Neural crest cell (in vitro differentiated cells): ENCODE measurements around the gene PIAS1. TPM values are rescaled to one million over a fixed set of nuclear protein-coding genes. Genes with fewer than 3 reads are reported as not detected.

Source experiments
- DNase-seq: peaks from one replicate; pipeline ENCODE4 v3.0.0; 2021; ENCODE audit warnings: low read depth, mixed read lengths, low spot score
- H3K27ac Mint-ChIP-seq: one replicate; pipeline ENCODE4 v1.8.0; 2021; ENCODE audit warnings: mild to moderate bottlenecking, mixed read lengths; ENCODE audit not compliant: unreplicated experiment
- H3K27me3 Mint-ChIP-seq: 2 replicates; pipeline ENCODE4 v1.8.0; 2021; ENCODE audit warnings: low read depth, mild to moderate bottlenecking, mixed read lengths
- H3K36me3 Mint-ChIP-seq: 2 replicates; pipeline ENCODE4 v1.8.0; 2021; ENCODE audit warnings: low read depth, mild to moderate bottlenecking, mixed read lengths
- H3K4me1 Mint-ChIP-seq: 2 replicates; pipeline ENCODE4 v1.8.0; 2021; ENCODE audit warnings: mixed read lengths
- H3K4me3 Mint-ChIP-seq: one replicate; pipeline ENCODE4 v1.8.0; 2021; ENCODE audit warnings: mild to moderate bottlenecking, mixed read lengths
- H3K9me3 Mint-ChIP-seq: 2 replicates; pipeline ENCODE4 v1.8.0; 2021; ENCODE audit warnings: mixed read lengths
- total RNA-seq: library from RNA; stranded (reverse); gene quantifications from 2 replicates; pipeline ENCODE4 v1.2.1, GENCODE V29; 2021
- TF ChIP-seq, protein P1 (sequence below): fragments of 200-600 bp; sonication (generic); conservative IDR thresholded peaks from 2 replicates; pipeline ENCODE4 v1.5.0; 2021; ENCODE audit warnings: antibody characterized with exemption, mild to moderate bottlenecking

PIAS1 gene
- total RNA-seq, 1 donor from 2014 or later: 41.3 TPM

- H3K4me1 Mint-ChIP-seq: no peaks in the 10 kb centered on the region
- TF ChIP-seq, protein P1, sequence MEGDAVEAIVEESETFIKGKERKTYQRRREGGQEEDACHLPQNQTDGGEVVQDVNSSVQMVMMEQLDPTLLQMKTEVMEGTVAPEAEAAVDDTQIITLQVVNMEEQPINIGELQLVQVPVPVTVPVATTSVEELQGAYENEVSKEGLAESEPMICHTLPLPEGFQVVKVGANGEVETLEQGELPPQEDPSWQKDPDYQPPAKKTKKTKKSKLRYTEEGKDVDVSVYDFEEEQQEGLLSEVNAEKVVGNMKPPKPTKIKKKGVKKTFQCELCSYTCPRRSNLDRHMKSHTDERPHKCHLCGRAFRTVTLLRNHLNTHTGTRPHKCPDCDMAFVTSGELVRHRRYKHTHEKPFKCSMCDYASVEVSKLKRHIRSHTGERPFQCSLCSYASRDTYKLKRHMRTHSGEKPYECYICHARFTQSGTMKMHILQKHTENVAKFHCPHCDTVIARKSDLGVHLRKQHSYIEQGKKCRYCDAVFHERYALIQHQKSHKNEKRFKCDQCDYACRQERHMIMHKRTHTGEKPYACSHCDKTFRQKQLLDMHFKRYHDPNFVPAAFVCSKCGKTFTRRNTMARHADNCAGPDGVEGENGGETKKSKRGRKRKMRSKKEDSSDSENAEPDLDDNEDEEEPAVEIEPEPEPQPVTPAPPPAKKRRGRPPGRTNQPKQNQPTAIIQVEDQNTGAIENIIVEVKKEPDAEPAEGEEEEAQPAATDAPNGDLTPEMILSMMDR: no peak
- H3K36me3 Mint-ChIP-seq: peaks cover 16% of the 10 kb centered on the region
- no peak overlapping the region for H3K27ac Mint-ChIP-seq
- H3K27me3 Mint-ChIP-seq: no peaks in the 10 kb centered on the region
- H3K9me3 Mint-ChIP-seq: no peaks in the 10 kb centered on the region
- no peak overlapping the region for H3K4me3 Mint-ChIP-seq
- no peak for DNase-seq
Measured at GRCh38 chr15:68213991-68214837, 160.1 kb downstream of the PIAS1 start.

- no peak overlapping the region for H3K4me3 Mint-ChIP-seq
- H3K9me3 Mint-ChIP-seq: no peaks in the 10 kb centered on the region
- no peak for DNase-seq
- H3K4me1 Mint-ChIP-seq: no peaks in the 10 kb centered on the region
- H3K36me3 Mint-ChIP-seq: peaks cover 17% of the 10 kb centered on the region
- no peak overlapping the region for H3K27ac Mint-ChIP-seq
- TF ChIP-seq, protein P1: no peak
- no peaks in the 10 kb centered on the region for H3K27me3 Mint-ChIP-seq
Measured at GRCh38 chr15:68214838-68215254, 160.7 kb downstream of the PIAS1 start.

GRCh38 chr15:68217341-68217740 is 163.2 kb downstream of the PIAS1 start:
- DNase-seq: no peak
- peaks cover 23% of the 10 kb centered on the region for H3K36me3 Mint-ChIP-seq
- no peaks in the 10 kb centered on the region for H3K27me3 Mint-ChIP-seq
- no peaks in the 10 kb centered on the region for H3K4me1 Mint-ChIP-seq
- TF ChIP-seq, protein P1: no peak
- H3K9me3 Mint-ChIP-seq: no peaks in the 10 kb centered on the region
- no peak overlapping the region for H3K4me3 Mint-ChIP-seq
- H3K27ac Mint-ChIP-seq: no peak overlapping the region

GRCh38 chr15:68218331-68218730 is 164.2 kb downstream of the PIAS1 start:
- H3K9me3 Mint-ChIP-seq: no peaks in the 10 kb centered on the region
- no peak overlapping the region for H3K27ac Mint-ChIP-seq
- no peak for DNase-seq
- H3K27me3 Mint-ChIP-seq: no peaks in the 10 kb centered on the region
- H3K4me1 Mint-ChIP-seq: peaks cover 5% of the 10 kb centered on the region
- H3K4me3 Mint-ChIP-seq: no peak overlapping the region
- peaks cover 28% of the 10 kb centered on the region for H3K36me3 Mint-ChIP-seq
- TF ChIP-seq, protein P1: no peak

GRCh38 chr15:68218847-68219798 is 165.0 kb downstream of the PIAS1 start:
- H3K27ac Mint-ChIP-seq: no peak overlapping the region
- peaks cover 28% of the 10 kb centered on the region for H3K36me3 Mint-ChIP-seq
- no peak for DNase-seq
- H3K9me3 Mint-ChIP-seq: no peaks in the 10 kb centered on the region
- H3K27me3 Mint-ChIP-seq: no peaks in the 10 kb centered on the region
- no peak overlapping the region for H3K4me3 Mint-ChIP-seq
- TF ChIP-seq, protein P1: no peak
- H3K4me1 Mint-ChIP-seq: peaks cover 6% of the 10 kb centered on the region
